ENCODE measurements around the gene MAFF.

MAFF gene

DNA sequence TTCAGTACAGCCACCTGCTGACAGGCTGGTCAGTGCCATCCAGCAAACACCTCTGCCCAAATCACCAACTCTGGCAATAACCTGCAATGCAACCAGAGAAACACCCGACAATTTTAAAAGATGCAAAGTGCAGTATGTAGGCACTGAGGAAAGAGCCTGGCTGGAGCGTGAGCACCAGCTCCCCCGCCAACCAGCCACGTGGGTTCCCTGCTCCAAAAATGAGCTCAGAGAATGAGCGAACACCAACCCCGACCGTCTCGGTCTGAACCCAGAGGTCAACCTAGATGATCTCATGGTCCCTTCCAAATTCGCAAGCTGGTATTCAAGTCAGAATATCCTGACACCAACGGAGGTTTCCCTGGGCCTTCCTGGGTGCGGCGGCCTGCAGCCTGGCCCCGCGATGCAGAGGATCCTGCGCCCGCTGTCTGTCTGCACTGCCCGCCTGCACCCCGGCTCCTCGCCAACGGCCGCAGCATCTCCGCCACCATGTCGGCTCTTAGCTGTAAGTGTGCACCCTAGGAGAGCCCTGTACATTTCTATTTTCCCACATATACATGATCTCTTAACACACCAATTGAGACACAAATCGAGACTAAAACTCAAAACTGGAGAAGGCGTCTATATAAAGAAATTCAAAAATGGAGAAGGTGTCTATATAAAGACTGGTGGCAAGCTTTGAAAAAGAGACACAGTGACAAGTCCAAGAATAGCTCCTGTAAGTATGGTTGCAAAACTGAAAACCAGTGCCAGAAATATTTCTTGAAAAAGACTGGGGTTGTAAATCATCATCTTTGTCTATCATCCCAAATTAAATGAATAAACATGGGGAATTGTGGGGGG is 48.2 kb downstream of the MAFF start:
- Histone ChIP-seq H3K9ac (ENCODE audit: insufficient read length) (no peak overlapping the region), H3K4me3 (no peak overlapping the region), H3K27ac (no peak overlapping the region), H3K9me3 (ENCODE audit: low read depth, low read length) (no peaks in the 10 kb centered on the region), H3K36me3 (ENCODE audit: insufficient read depth, low read length) (no peaks in the 10 kb centered on the region; the same call in 1 of the 2 replicates)
- TF ChIP-seq POLR2AphosphoS5 (IDR thresholded peaks at IDR 0.05; ENCODE audit: borderline replicate concordance, low read depth, low read length): no peak
- TF ChIP-seq FOXP2 (optimal IDR thresholded peaks at IDR 0.05; ENCODE audit: control extremely low read depth, extremely low read length, insufficient read depth): no peak
- no peak for TF ChIP-seq EZH2 (IDR thresholded peaks at IDR 0.05)
- no peak for DNase-seq (ENCODE audit: low read depth, low spot score)

DNA sequence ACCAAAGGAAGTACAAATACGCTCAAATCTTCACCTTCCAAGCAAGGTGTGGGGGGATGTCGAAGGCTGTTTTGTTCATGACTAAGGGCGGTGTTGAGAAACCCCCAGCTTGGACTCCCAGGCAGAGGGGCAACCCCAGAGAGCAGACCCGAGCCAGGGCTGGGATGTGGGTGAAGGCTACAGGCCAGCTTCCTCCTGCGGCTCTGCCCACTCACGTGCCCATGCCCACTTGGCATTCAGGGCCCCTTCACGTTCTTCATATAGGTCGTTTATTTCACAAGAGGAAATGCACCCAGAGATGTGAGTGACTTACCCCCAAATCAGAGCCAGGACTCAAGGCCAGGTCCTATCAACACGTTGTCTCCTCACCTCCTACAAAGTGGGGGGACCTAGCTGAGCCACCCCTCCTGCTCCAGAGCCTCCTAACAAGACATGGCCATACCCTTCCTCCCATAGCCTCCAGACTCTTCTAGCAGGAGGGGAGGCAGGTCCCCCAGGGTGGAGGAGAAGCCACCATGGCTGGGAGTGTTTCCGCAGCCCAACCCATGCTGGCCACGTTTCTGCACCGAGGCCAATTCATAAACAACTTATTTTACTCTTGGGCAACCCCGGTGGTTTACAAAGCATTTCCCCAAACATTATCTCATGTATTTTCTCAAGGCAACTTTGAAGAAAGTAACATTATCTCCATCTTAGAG is 49.0 kb downstream of the MAFF start:
- Histone ChIP-seq H3K27ac (no peak overlapping the region), H3K9me3 (ENCODE audit: low read depth, low read length) (no peaks in the 10 kb centered on the region), H3K4me3 (no peak overlapping the region), H3K9ac (ENCODE audit: insufficient read length) (no peak overlapping the region), H3K36me3 (ENCODE audit: insufficient read depth, low read length) (no peaks in the 10 kb centered on the region; the same call in 1 of the 2 replicates)
- no peak for DNase-seq (ENCODE audit: low read depth, low spot score)
- no peak for TF ChIP-seq FOXP2 (optimal IDR thresholded peaks at IDR 0.05; ENCODE audit: control extremely low read depth, extremely low read length, insufficient read depth)
- no peak for TF ChIP-seq EZH2 (IDR thresholded peaks at IDR 0.05)
- no peak for TF ChIP-seq POLR2AphosphoS5 (IDR thresholded peaks at IDR 0.05; ENCODE audit: borderline replicate concordance, low read depth, low read length)

DNA sequence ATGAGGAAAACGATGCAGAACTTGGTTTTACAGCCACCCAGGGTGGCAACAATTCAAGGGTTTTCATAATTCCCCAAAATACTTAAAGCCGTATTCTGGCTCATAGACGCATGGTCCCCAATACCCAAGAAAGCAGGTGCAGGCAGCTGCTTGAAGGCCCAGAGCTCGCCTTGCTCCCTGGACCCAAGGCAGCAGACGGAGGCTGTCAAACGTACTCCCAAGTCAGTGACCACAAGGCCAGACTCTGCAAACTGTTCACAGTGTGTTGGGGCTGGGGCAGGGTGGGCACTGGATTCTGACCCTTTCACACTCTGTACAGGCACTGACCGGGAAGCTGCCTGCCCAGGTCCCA is 49.5 kb downstream of the MAFF start:
- H3K9ac ChIP-seq (ENCODE audit: insufficient read length): no peak overlapping the region
- no peak overlapping the region for H3K4me3 ChIP-seq
- no peaks in the 10 kb centered on the region; the same call in 1 of the 2 replicates for H3K36me3 ChIP-seq (ENCODE audit: insufficient read depth, low read length)
- no peak for DNase-seq (ENCODE audit: low read depth, low spot score)
- TF ChIP-seq EZH2 (IDR thresholded peaks at IDR 0.05) (no peak), POLR2AphosphoS5 (IDR thresholded peaks at IDR 0.05; ENCODE audit: borderline replicate concordance, low read depth, low read length) (no peak), FOXP2 (optimal IDR thresholded peaks at IDR 0.05; ENCODE audit: control extremely low read depth, extremely low read length, insufficient read depth) (no peak)
- H3K27ac ChIP-seq: no peak overlapping the region
- H3K9me3 ChIP-seq (ENCODE audit: low read depth, low read length): no peaks in the 10 kb centered on the region

DNA sequence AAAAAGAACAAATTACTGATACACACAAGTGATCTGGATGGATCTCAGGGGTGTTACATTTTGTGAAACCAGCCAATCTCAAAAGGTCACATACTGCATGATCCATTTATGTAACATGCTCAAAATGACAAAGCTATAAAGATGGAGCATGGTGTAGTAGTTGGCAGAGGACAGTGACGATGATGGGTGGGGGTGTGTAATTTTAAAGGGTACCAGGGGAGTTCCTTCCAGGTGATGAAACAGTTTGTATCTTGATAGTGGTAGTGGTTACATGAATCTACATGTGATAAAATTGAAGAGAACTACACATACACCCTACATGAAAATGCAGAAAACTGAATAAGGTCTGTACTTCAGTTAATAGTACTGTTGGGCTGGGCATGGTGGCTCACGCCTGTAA is 53.9 kb downstream of the MAFF start:
- DNase-seq (ENCODE audit: low read depth, low spot score): no peak
- Histone ChIP-seq H3K9ac (ENCODE audit: insufficient read length) (no peak overlapping the region), H3K4me3 (no peak overlapping the region), H3K9me3 (ENCODE audit: low read depth, low read length) (no peaks in the 10 kb centered on the region), H3K27ac (no peak overlapping the region), H3K36me3 (ENCODE audit: insufficient read depth, low read length) (no peaks in the 10 kb centered on the region)
- TF ChIP-seq FOXP2 (optimal IDR thresholded peaks at IDR 0.05; ENCODE audit: control extremely low read depth, extremely low read length, insufficient read depth) (no peak), POLR2AphosphoS5 (IDR thresholded peaks at IDR 0.05; ENCODE audit: borderline replicate concordance, low read depth, low read length) (no peak), EZH2 (IDR thresholded peaks at IDR 0.05) (no peak)

DNA sequence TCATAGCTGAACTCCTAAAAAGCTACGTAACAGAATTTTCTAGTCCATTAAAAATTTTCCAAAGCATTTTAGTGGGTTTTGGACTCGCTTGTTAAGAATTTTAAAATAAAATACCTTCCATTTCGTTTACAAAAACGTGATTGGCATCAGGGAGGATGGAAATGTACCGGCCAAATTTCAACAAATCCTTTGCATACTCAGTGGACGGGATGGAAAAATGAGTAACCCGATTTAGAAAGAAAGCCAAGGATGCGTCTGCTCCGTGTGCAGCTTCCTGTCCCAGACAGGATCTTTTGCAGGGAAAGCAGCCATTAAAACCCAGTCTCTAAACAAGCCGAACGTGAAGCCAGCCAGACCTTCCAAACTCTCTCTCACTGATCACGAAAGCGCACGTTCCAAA is 55.4 kb downstream of the MAFF start:
- Histone ChIP-seq H3K36me3 (ENCODE audit: insufficient read depth, low read length) (no peaks in the 10 kb centered on the region), H3K4me3 (no peak overlapping the region), H3K27ac (no peak overlapping the region), H3K9ac (ENCODE audit: insufficient read length) (no peak overlapping the region), H3K9me3 (ENCODE audit: low read depth, low read length) (no peaks in the 10 kb centered on the region)
- TF ChIP-seq FOXP2 (optimal IDR thresholded peaks at IDR 0.05; ENCODE audit: control extremely low read depth, extremely low read length, insufficient read depth) (no peak), EZH2 (IDR thresholded peaks at IDR 0.05) (no peak)
- DNase-seq (ENCODE audit: low read depth, low spot score): no peak

DNA sequence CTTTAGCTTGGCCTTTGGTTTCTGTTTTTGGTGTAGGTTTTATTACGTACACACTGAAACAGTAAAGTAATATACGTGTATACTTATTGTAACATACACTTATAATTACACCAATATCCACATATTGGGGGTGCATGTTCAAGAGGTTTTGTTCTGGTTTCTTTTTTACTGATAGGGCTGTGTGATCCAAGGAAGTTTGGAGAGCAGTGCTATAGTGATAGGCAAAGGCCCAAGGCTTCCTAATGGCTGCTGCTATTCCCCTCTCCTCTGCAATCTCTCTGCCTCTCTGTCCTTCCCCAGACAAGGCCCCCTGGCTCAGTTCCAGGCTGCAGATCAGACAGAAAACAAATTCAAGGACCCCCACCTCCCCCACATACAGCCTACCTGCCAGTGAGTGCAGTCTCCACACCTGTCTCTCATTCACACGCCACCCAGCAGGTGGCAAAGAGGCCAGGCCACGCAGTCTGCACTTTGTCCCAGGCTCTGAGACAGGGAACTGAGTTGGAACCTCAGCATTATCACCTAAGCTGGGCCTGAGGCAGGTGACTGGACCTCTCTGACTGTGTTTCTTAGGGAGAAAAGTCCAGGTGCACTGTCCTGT is 56.0 kb downstream of the MAFF start:
- no peaks in the 10 kb centered on the region for H3K9me3 ChIP-seq (ENCODE audit: low read depth, low read length)
- no peak overlapping the region for H3K27ac ChIP-seq
- H3K9ac ChIP-seq (ENCODE audit: insufficient read length): no peak overlapping the region
- no peaks in the 10 kb centered on the region for H3K36me3 ChIP-seq (ENCODE audit: insufficient read depth, low read length)
- DNase-seq (ENCODE audit: low read depth, low spot score): no peak
- no peak for TF ChIP-seq EZH2 (IDR thresholded peaks at IDR 0.05)
- TF ChIP-seq FOXP2 (optimal IDR thresholded peaks at IDR 0.05; ENCODE audit: control extremely low read depth, extremely low read length, insufficient read depth): no peak
- TF ChIP-seq POLR2AphosphoS5 (IDR thresholded peaks at IDR 0.05; ENCODE audit: borderline replicate concordance, low read depth, low read length): no peak
- no peak overlapping the region for H3K4me3 ChIP-seq

DNA sequence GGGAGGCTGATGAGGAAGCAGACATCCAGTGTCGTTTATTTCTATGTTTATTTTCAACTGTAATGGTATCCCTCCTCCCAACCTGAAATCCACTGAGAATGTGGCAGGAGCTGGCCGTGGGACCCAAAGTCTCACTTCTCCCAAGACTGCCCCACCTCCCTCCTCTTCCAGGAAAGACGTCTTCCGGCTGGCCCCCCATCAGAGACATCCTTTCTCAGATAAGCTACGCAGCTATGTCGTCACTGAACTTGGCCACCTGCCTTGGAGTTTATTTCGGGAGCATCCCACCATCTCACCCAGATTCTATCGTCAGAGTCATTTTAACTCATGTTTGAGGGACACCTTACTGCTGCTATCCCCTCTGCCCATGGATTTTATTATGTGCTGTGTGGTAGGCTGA is 57.1 kb downstream of the MAFF start:
- Histone ChIP-seq H3K9ac (ENCODE audit: insufficient read length) (no peak overlapping the region), H3K27ac (no peak overlapping the region), H3K36me3 (ENCODE audit: insufficient read depth, low read length) (no peaks in the 10 kb centered on the region; the same call in 1 of the 2 replicates), H3K4me3 (no peak overlapping the region), H3K9me3 (ENCODE audit: low read depth, low read length) (no peaks in the 10 kb centered on the region)
- TF ChIP-seq POLR2AphosphoS5 (IDR thresholded peaks at IDR 0.05; ENCODE audit: borderline replicate concordance, low read depth, low read length): no peak
- no peak for TF ChIP-seq EZH2 (IDR thresholded peaks at IDR 0.05)
- TF ChIP-seq FOXP2 (optimal IDR thresholded peaks at IDR 0.05; ENCODE audit: control extremely low read depth, extremely low read length, insufficient read depth): no peak
- DNase-seq (ENCODE audit: low read depth, low spot score): no peak

DNA sequence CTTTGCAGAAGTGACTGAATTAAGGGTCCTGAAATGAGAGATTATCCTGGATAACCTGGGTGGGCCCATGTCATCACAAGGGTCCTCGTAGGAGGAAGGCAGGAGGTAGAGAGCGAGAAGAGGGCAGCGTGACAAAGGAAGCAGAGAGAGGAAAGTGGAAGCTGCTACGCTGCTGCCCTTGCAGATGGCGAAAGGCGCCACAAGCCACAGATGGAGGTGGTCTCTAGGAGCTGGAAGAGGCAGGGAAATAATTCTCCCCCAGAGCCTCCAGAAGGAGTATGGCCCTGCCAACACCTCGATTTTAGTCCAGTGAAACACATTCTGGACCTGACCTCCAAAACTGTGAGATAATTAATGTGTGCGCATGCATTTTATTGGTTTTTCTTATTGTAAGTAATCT is 57.6 kb downstream of the MAFF start:
- no peak overlapping the region for H3K4me3 ChIP-seq
- no peak overlapping the region for H3K9ac ChIP-seq (ENCODE audit: insufficient read length)
- H3K36me3 ChIP-seq (ENCODE audit: insufficient read depth, low read length): peaks cover under 1% of the 10 kb centered on the region; the same call in 1 of the 2 replicates
- TF ChIP-seq POLR2AphosphoS5 (IDR thresholded peaks at IDR 0.05; ENCODE audit: borderline replicate concordance, low read depth, low read length) (no peak), FOXP2 (optimal IDR thresholded peaks at IDR 0.05; ENCODE audit: control extremely low read depth, extremely low read length, insufficient read depth) (no peak), EZH2 (IDR thresholded peaks at IDR 0.05) (no peak)
- H3K9me3 ChIP-seq (ENCODE audit: low read depth, low read length): no peaks in the 10 kb centered on the region
- DNase-seq (ENCODE audit: low read depth, low spot score): no peak
- no peak overlapping the region for H3K27ac ChIP-seq

Data from SK-N-MC (cell line).